Transverse colon (tissue), 4 donors: Measurements from ENCODE around the gene SNX5. TPM values are rescaled to one million over a fixed set of nuclear protein-coding genes. Genes with fewer than 3 reads are reported as not detected.
A peak's percentile ranks its signal among the peaks of the same experiment; 100 is the strongest.
"Not testable (repeated sequence)": the region's sequence is repeated elsewhere in the genome, so short reads cannot be mapped to it uniquely, and the experiment has no call there.

Source experiments
- DNase-seq: peaks from one replicate; pipeline ENCODE4 v3.0.0-alpha.2; 2019
- H3K27ac ChIP-seq, 4 donors: fragments of 200-600 bp; sonication (generic); 2 replicates each; pipeline ENCODE4 v1.5.1; 2016 to 2018; ENCODE audit warnings: inconsistent platforms in 4 of 4
- H3K27me3 ChIP-seq: fragments of 200-600 bp; sonication (generic); 2 replicates; pipeline ENCODE4 v1.5.1; 2017; ENCODE audit warnings: inconsistent platforms
- H3K36me3 ChIP-seq, 4 donors: fragments of 200-600 bp; sonication (generic); 2 replicates each; pipeline ENCODE4 v1.5.1; 2017 to 2019; ENCODE audit warnings: inconsistent platforms in 4 of 4
- H3K4me1 ChIP-seq, 4 donors: fragments of 200-600 bp; sonication (generic); 2 replicates each; pipeline ENCODE4 v1.5.1; 2017 to 2020; ENCODE audit warnings: inconsistent platforms in 4 of 4
- H3K4me3 ChIP-seq, 4 donors: fragments of 200-600 bp; sonication (generic); 1 replicate in 1 of 4; 2 replicates in 3 of 4; pipeline versions ENCODE4 v1.5.1 to v1.6.1; 2017 to 2019; ENCODE audit warnings: inconsistent platforms in 4 of 4
- H3K9me3 ChIP-seq, 2 donors: fragments of 200-600 bp; sonication (generic); 2 replicates each; pipeline ENCODE4 v1.5.1; 2017 to 2019; ENCODE audit warnings: inconsistent platforms in 2 of 2
- EP300 ChIP-seq: sonication (generic); formaldehyde crosslinking; IDR thresholded peaks from one replicate; pipeline ENCODE4 v1.6.1; 2017; ENCODE audit warnings: antibody characterized with exemption, low read depth
- POLR2A ChIP-seq: fragments of 450-650 bp; IDR thresholded peaks from one replicate; pipeline ENCODE4 v1.6.1; 2016; ENCODE audit warnings: antibody characterized with exemption, mild to moderate bottlenecking, moderate library complexity
- POLR2AphosphoS5 ChIP-seq, 3 donors: sonication (generic); formaldehyde crosslinking; IDR thresholded peaks; one replicate each; pipeline ENCODE4 v1.6.1; 2016; ENCODE audit warnings: antibody characterized with exemption in 3 of 3
- WGBS, 2 donors: methylation state at CpG; one replicate each; pipeline ENCODE4 v1.1.5; 2018; ENCODE audit warnings: low coverage in 1 of 2; 5-methylcytosine and 5-hydroxymethylcytosine counted together
- in situ Hi-C, 4 donors: fragments of 200-750 bp; cut with MboI; loops; one replicate each; pipeline versions ENCODE4 v1.15.0 to v1.15.1; 2017; ENCODE audit warnings: low sequenced_read_pairs in 3 of 4, low pct_ligation_motif_present in 1 of 4, low pct_unique_long_range_greater_than_20kb in 1 of 4
- intact Hi-C: fragments of 100-400 bp; cut with DNase I; formaldehyde crosslinking; loops from one replicate; pipeline ENCODE4 v1.15.1; 2023; ENCODE audit warnings: low total_unique reads
- total RNA-seq, 4 donors: library from RNA; depleted of rRNA; stranded (reverse); fragments of >200 nt; gene quantifications; one replicate each; pipeline ENCODE4 v1.1.0, GENCODE V29; 2016
- TF ChIP-seq, protein P1 (sequence below), 5 experiments: fragments of 200-600 bp in 3 of 5; fragments of 450-650 bp in 2 of 5; sonication (generic) in 3 of 5; IDR thresholded peaks; 1 replicate in 2 of 5; 2 replicates in 3 of 5; pipeline ENCODE4 v1.5.1; 2016 to 2017; ENCODE audit warnings: antibody characterized with exemption in 5 of 5, inconsistent platforms in 3 of 5, mild to moderate bottlenecking in 2 of 5, moderate library complexity in 1 of 5

Gene SNX5
- total RNA-seq, 4 donors from 2014 or later = 91.9 to 160 (median 122) TPM

GRCh38 chr20:17961587-17961940 is 7.0 kb downstream of the SNX5 start:
- no peak for DNase-seq
- Histone ChIP-seq H3K27me3 (no peaks in the 10 kb centered on the region), H3K9me3 (no peaks in the 10 kb centered on the region), H3K27ac (peak overlapping the region; percentile 77 to 100 (median 99)), H3K36me3 (no peaks in the 10 kb centered on the region), H3K4me3 (no peak overlapping the region), H3K4me1 (peaks cover 59 to 97% (median 86%) of the 10 kb centered on the region in 4 donors)
- intact Hi-C loops (no loop called here), in situ Hi-C loops (no loop called here)
- 20 to 26% methylated on average over 1 of the region's 1 CpG for WGBS, 2 donors
- no peak for TF ChIP-seq POLR2AphosphoS5 (IDR thresholded peaks at IDR 0.05)
- TF ChIP-seq POLR2A = no peak
- no peak for TF ChIP-seq EP300
- TF ChIP-seq, protein P1, sequence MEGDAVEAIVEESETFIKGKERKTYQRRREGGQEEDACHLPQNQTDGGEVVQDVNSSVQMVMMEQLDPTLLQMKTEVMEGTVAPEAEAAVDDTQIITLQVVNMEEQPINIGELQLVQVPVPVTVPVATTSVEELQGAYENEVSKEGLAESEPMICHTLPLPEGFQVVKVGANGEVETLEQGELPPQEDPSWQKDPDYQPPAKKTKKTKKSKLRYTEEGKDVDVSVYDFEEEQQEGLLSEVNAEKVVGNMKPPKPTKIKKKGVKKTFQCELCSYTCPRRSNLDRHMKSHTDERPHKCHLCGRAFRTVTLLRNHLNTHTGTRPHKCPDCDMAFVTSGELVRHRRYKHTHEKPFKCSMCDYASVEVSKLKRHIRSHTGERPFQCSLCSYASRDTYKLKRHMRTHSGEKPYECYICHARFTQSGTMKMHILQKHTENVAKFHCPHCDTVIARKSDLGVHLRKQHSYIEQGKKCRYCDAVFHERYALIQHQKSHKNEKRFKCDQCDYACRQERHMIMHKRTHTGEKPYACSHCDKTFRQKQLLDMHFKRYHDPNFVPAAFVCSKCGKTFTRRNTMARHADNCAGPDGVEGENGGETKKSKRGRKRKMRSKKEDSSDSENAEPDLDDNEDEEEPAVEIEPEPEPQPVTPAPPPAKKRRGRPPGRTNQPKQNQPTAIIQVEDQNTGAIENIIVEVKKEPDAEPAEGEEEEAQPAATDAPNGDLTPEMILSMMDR (IDR thresholded peaks at IDR 0.05) = no peak

DNA sequence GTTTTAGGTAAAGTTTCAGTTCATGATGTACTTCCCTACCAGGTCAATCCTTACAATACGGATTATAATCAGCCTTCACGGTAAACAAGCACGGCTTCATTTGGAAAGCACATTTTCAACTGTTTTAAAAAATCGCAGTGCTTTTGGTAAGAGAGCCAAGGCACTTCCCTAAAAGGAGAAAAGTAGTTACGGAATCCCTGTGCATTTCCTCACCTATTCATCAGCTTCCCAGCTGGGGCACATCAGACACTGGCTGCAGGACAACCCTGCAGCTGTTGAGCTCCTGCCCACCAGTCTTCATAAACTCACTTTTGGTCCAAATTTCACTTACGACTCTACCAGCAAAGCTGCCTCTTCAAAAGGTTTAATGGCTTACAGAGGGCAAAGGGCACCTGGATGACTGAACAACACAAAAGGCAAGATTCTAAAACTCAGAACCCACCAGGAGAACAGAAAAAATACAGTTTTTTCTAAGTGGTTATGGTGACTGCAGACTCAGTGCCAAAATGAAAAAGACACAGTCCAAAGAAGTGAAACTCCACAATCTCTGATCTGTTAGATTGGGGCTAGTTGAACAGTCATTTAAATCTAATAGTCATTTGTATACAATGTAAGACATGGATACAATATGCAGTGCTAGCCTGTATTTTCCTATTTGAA is 7.5 kb downstream of the SNX5 start:
- WGBS, 2 donors = 4 to 14% methylated on average over 3 to 6 of the region's 6 CpGs
- in situ Hi-C loops (no loop called here), intact Hi-C loops (no loop called here)
- no peak overlapping the region for H3K4me3 ChIP-seq
- H3K4me1 ChIP-seq = peaks cover 59 to 98% (median 84%) of the 10 kb centered on the region in 4 donors
- peak in 2 of 3 donors; percentile 55 to 59 for TF ChIP-seq POLR2AphosphoS5 (IDR thresholded peaks at IDR 0.05)
- TF ChIP-seq POLR2A = no peak
- DNase-seq = peak; percentile 33
- H3K27me3 ChIP-seq = no peaks in the 10 kb centered on the region
- peak overlapping the region; percentile 77 to 100 (median 99) for H3K27ac ChIP-seq
- H3K36me3 ChIP-seq = peaks cover 0 to 3% (median 0%) of the 10 kb centered on the region in 4 donors
- H3K9me3 ChIP-seq = no peaks in the 10 kb centered on the region

GRCh38 chr20:17960400-17960885 is 8.2 kb downstream of the SNX5 start:
- H3K27me3 ChIP-seq, DNase-seq, H3K36me3 ChIP-seq, H3K9me3 ChIP-seq, H3K4me3 ChIP-seq, in situ Hi-C loops, intact Hi-C loops: not testable (repeated sequence)
- 79 to 83% methylated on average over 14 to 16 of the region's 16 CpGs for WGBS, 2 donors
- H3K4me1 ChIP-seq = peaks cover 63 to 98% (median 85%) of the 10 kb centered on the region in 4 donors
- H3K27ac ChIP-seq = peak overlapping the region; percentile 77 to 100 (median 99)

GRCh38 chr20:17959257-17959627 is 9.4 kb downstream of the SNX5 start:
- no peaks in the 10 kb centered on the region for H3K9me3 ChIP-seq
- DNase-seq = no peak
- H3K36me3 ChIP-seq = peaks cover 0 to 6% (median 2%) of the 10 kb centered on the region in 4 donors
- no peak overlapping the region for H3K4me3 ChIP-seq
- peak overlapping the region; percentile 77 to 100 (median 99) for H3K27ac ChIP-seq
- 55 to 63% methylated on average over 3 to 5 of the region's 5 CpGs for WGBS, 2 donors
- in situ Hi-C loops = no loop called here
- peaks cover 51 to 97% (median 83%) of the 10 kb centered on the region in 4 donors for H3K4me1 ChIP-seq
- TF ChIP-seq EP300 = no peak
- intact Hi-C loops = no loop called here
- no peaks in the 10 kb centered on the region for H3K27me3 ChIP-seq

DNA sequence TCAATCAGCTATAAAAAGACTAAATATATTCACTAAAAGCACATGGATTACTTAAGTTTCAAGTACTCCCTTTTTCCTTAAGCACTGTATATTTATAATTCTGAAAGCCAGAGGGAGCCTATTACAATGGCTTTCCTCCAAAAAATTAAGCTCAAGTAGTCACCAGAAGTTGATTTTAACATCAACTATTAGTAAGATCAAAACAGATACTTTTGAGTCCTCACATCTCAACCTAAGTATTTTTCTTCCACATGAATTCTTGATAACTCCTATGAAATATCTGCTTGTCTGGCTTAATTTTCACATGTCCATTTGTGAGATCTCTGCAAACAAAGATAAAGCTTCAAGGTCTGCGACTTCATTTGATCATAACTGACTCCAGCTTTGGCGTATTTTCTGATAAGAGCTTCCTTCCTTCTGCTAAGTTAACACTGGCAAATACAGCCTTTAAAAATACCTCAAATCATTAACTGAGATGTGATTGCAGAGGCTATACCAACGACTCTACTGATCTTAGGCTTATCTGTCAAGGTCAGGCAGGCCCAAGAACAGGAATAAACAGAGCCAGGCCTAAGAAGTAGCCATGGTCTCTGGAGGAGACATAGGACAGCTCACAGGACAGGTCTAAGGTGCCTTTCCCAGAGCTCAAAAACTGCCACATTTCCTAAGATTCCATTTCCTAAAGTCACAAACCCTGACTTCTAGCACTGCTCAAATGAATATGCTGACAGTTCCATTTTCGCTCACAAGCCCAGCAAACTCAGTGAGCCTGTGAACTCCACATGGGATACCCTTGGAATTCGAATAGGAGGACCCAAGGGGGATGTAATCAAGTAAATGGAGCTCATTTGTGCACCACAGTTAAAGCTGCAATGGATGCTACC is 10.0 kb downstream of the SNX5 start:
- Histone ChIP-seq H3K36me3 (peaks cover 0 to 12% (median 5%) of the 10 kb centered on the region in 4 donors), H3K4me1 (peaks cover 49 to 93% (median 77%) of the 10 kb centered on the region in 4 donors), H3K27me3 (no peaks in the 10 kb centered on the region), H3K9me3 (no peaks in the 10 kb centered on the region), H3K4me3 (no peak overlapping the region), H3K27ac (peak overlapping the region; percentile 77 to 100 (median 99))
- 10 to 38% methylated on average over 3 to 5 of the region's 5 CpGs for WGBS, 2 donors
- TF ChIP-seq POLR2AphosphoS5 (IDR thresholded peaks at IDR 0.05) (no peak), POLR2A (peak; percentile 11)
- intact Hi-C loops (no loop called here), in situ Hi-C loops (no loop called here)
- DNase-seq = no peak
